Muscle of back (tissue), 11 donors: Measurements from ENCODE around the gene TAL2. TPM values are rescaled to one million over a fixed set of nuclear protein-coding genes. Genes with fewer than 3 reads are reported as not detected.
"Not testable (repeated sequence)": the region's sequence is repeated elsewhere in the genome, so short reads cannot be mapped to it uniquely, and the experiment has no call there.

Experiments
- DNase-seq, 3 donors: peaks; one replicate each; pipeline versions ENCODE4 v3.0.0 to v3.0.0-alpha.2; 2013
- polyA plus RNA-seq, 10 donors: library from polyadenylated mRNA; unstranded; fragments of 120-200 nt; gene quantifications; one replicate each; pipeline ENCODE4 v1.2.1, GENCODE V29; 2013; ENCODE audit not compliant: insufficient read length in 10 of 10

TAL2 gene
- polyA plus RNA-seq, 10 donors = 12.3 to 28.7 (median 20.6) TPM

DNA sequence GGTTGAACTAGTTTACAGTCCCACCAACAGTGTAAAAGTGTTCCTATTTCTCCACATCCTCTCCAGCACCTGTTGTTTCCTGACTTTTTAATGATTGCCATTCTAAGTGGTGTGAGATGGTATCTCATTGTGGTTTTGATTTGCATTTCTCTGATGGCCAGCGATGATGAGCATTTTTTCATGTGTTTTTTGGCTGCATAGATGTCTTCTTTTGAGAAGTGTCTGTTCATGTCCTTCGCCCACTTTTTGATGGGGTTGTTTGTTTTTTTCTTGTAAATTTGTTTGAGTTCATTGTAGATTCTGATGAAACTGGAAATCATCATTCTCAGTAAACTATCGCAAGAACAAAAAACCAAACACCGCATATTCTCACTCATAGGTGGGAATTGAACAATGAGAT lies 41.4 kb downstream of the TAL2 start:
- not testable (repeated sequence) for DNase-seq

DNA sequence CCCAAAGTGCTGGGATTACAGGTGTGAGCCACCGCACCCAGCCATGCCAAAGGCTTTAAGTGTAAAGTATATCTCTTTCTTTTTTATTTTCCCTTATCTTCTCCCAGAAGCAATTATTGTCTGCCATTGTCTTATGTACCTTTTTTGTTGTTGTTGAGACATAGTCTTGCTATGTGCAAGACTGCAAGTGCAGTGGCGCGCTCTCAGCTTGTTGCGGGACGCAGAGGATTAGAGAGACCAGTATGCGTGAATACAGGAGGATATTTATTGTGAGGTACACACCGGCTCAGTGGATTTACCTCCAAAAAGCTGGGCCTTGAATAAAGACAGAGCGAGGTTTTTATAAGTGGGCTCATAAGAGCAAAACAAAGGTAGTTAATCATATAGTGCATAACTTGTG lies 43.9 kb downstream of the TAL2 start:
- DNase-seq = no peak

DNA sequence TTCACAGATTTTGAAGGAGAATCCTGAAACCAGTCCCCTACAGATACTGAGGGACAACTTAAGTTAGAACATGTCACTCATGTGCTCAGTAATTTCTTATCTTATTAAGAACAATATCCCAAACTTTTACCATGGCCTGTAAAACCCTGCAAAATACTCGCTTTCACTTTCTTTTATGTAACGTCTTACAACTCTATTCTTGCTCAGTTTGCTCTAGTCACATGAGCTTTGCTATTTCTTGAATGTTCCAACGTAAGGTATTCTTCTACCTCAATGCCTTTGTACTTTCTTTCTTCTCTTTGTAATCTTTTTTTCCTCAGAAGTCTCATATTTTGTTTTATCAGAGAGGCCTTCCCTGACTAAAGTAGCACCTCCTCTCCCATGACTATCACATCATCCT lies 46.1 kb downstream of the TAL2 start:
- no peak for DNase-seq

DNA sequence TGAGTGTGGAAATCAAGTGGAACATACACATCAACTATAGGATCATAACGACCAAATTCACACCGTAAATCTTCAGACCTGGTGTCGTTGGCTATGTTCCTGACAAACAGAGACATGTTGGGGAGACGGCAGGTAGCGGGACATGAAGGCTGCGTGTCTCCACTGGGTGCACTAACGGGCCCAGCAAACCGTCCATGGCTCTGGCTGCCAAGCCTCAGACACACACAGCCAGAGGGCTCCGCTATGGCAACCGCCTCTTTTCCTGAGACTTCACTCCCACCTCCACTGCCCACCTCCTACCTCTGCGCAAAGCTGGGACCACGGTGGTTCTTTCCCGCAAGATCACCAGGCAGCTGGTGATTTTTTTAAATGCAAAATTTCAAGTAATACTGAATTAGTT lies 48.4 kb downstream of the TAL2 start:
- DNase-seq = no peak

DNA sequence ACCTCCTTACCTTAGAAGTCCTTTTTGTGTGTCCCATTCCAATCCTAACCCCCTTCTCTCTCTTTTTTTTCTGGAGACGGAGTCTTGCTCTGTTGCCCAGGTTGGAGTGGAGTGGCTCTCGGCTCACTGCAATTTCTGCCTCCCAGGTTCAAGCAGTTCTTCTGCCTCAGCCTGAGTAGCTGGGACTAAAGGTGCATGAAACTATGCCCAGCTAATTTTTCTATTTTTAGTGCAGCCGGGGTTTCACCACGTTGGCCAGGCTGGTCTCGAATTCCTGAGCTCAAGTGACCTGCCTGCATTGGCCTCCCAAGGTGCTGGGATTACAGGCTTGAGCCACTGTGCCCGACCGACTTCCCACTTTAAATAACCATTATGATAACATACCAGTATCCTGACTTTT lies 49.6 kb downstream of the TAL2 start:
- no peak for DNase-seq

DNA sequence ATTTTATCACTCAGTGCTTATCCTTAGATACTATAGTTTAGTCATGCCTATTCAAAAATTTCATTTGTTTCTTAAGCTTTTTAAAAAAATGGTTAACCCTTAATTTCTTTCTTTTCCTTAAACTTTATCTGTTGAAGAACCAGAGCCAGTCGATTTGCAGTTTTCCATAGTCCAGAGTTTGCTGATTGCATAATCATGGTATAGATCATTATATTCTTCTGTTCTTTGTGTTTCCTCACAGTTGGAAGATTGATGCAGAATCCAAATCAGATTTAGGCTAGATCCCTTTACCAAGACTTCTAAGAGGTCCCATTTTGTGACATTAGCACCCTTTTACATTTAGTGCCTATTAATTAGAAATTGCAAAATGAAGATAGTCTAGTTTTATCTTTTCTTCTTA lies 50.0 kb downstream of the TAL2 start:
- DNase-seq = no peak

Other genes with a start within 250 kb of the TAL2 start
- 10 to 100 TPM in 9 of 10 donors, 1 to 10 TPM in 1; 9.4 to 21.6 (median 11.7) TPM for gene FSD1L, start 214.4 kb upstream of the TAL2 start, polyA plus RNA-seq
- 10 to 100 TPM; 12.9 to 20.1 (median 17.7) TPM for gene FKTN, start 104.3 kb upstream of the TAL2 start, polyA plus RNA-seq
- gene TMEM38B, start 32.1 kb downstream of the TAL2 start, polyA plus RNA-seq = 10 to 100 TPM; 43.7 to 86.5 (median 66.1) TPM